Adrenal gland (tissue), 12 donors: ENCODE data around the gene TXLNB. TPM values are rescaled to one million over a fixed set of nuclear protein-coding genes. Genes with fewer than 3 reads are reported as not detected.
"Not testable (repeated sequence)": the region's sequence is repeated elsewhere in the genome, so short reads cannot be mapped to it uniquely, and the experiment has no call there.

ENCODE experiments used
- DNase-seq, 7 donors: peaks; one replicate each; pipeline ENCODE4 v3.0.0-alpha.2; 2019 to 2020
- H3K27ac ChIP-seq, 5 donors: fragments of 200-600 bp; sonication (generic) in 4 of 5; 1 replicate in 3 of 5; 2 replicates in 2 of 5; pipeline versions ENCODE4 v1.5.1 to v1.8.0; 2016 to 2020; ENCODE audit warnings: mild to moderate bottlenecking in 1 of 5
- H3K27me3 ChIP-seq: fragments of 200-600 bp; 2 replicates; pipeline ENCODE4 v1.8.0; 2021
- H3K36me3 ChIP-seq, 2 donors: fragments of 200-600 bp; replicated peaks in 1 of 2; 1 replicate in 1 of 2; 2 replicates in 1 of 2; pipeline versions ENCODE4 v1.5.1 to v1.8.0; 2018 to 2022
- H3K4me1 ChIP-seq, 2 donors: fragments of 200-600 bp; replicated peaks in 1 of 2; 1 replicate in 1 of 2; 2 replicates in 1 of 2; pipeline versions ENCODE4 v1.5.1 to v1.8.0; 2018 to 2021
- H3K4me3 ChIP-seq, 4 donors: fragments of 200-600 bp; sonication (generic) in 3 of 4; one replicate each; pipeline ENCODE4 v1.5.1; 2016 to 2018
- H3K9me3 ChIP-seq, 3 donors: fragments of 200-600 bp; sonication (generic) in 1 of 3; replicated peaks in 1 of 3; 1 replicate in 2 of 3; 2 replicates in 1 of 3; pipeline versions ENCODE4 v1.5.1 to v1.8.0; 2016 to 2021
- CTCF ChIP-seq, 6 experiments: fragments of 450-650 bp in 4 of 6; fragments of 200-600 bp in 2 of 6; sonication (generic) in 1 of 6; IDR thresholded peaks; 1 replicate in 5 of 6; 2 replicates in 1 of 6; pipeline versions ENCODE4 v1.5.1 to v1.8.0; 2016 to 2021; ENCODE audit warnings: antibody characterized with exemption in 6 of 6, mild to moderate bottlenecking in 2 of 6, moderate library complexity in 1 of 6
- POLR2A ChIP-seq, 2 donors: fragments of 450-650 bp; IDR thresholded peaks; one replicate each; pipeline ENCODE4 v1.6.1; 2017; ENCODE audit warnings: antibody characterized with exemption in 2 of 2, mild to moderate bottlenecking in 2 of 2, moderate library complexity in 1 of 2
- WGBS, 4 donors: extraction: QIAGEN DNeasy Blood & Tissue Kit in 2 of 4; methylation state at CpG; one replicate each; pipeline versions ENCODE4 v1.1.5 to v1.1.7; 2013 to 2017; 5-methylcytosine and 5-hydroxymethylcytosine counted together
- intact Hi-C, 2 donors: fragments of 100-400 bp; cut with DNase I; formaldehyde crosslinking; loops; one replicate each; pipeline versions ENCODE4 v1.14.1 to v1.15.0; 2022 to 2023
- polyA plus RNA-seq, 3 donors: library from polyadenylated mRNA; stranded (reverse); fragments of 200-250 nt in 2 of 3; fragments of 350-450 nt in 1 of 3; fragmentation: Illumina TruSeq in 1 of 3; extraction: RNeasy Lipid Tissue Mini Kit (QIAGEN cat#74804) in 1 of 3; gene quantifications; one replicate each; pipeline ENCODE4 v1.2.3, GENCODE V29; 2013 to 2014
- total RNA-seq, 9 donors: library from RNA; depleted of rRNA in 4 of 9; stranded (reverse); fragments of >200 nt in 4 of 9; fragments of 120-200 nt in 1 of 9; fragmentation: NEBNext Ultra II Directional in 1 of 9; extraction: Animal tissue kit (Norgen Biotek cat#: 25700) in 1 of 9; gene quantifications; one replicate each; pipeline versions ENCODE4 v1.1.0 to v1.2.4, GENCODE V29; 2013 to 2023
- donor health status: healthy with polysubstance abuse.
- donor health status: Bipolar disorder and iron deficiency.
- donor health status: DM: yes; HTN: yes; CAD: no.
- donor health status: DM: no; HTN: no; CAD: no.
- donor health status: DM: no; HTN: no; CAD: no.
- donor health status: DM: yes; HTN: yes; CAD: no.

Gene TXLNB
- total and polyA plus RNA-seq, 12 donors = 0.25 to 9.5 (median 2.2) TPM

- intact Hi-C loops = no loop called here
- TF ChIP-seq CTCF (IDR thresholded peaks at IDR 0.05) = no peak
- no peak for TF ChIP-seq POLR2A (IDR thresholded peaks at IDR 0.05)
- no peaks in the 10 kb centered on the region for H3K4me1 ChIP-seq
- DNase-seq = peak in 4 of 7 donors; percentile 21 to 34 (median 33)
- no peak overlapping the region for H3K4me3 ChIP-seq
- H3K36me3 ChIP-seq = no peaks in the 10 kb centered on the region
- H3K9me3 ChIP-seq = no peaks in the 10 kb centered on the region
- no peaks in the 10 kb centered on the region for H3K27me3 ChIP-seq
- WGBS, 4 donors = 46 to 55% (median 51%) methylated on average over 2 of the region's 2 CpGs
- H3K27ac ChIP-seq = peak overlapping the region in 1 of 5 donors; percentile 1
These were observed 51.4 kb downstream of the TXLNB start for GRCh38 chr6:139240161-139241010.

- H3K9me3 ChIP-seq = no peaks in the 10 kb centered on the region
- TF ChIP-seq CTCF (IDR thresholded peaks at IDR 0.05) (no peak), POLR2A (IDR thresholded peaks at IDR 0.05) (no peak)
- 70 to 79% (median 74%) methylated on average over 10 of the region's 10 CpGs for WGBS, 4 donors
- H3K4me1 ChIP-seq = no peaks in the 10 kb centered on the region
- no peak for DNase-seq
- no peaks in the 10 kb centered on the region for H3K36me3 ChIP-seq
- intact Hi-C loops = no loop called here
- H3K4me3 ChIP-seq = no peak overlapping the region
- H3K27ac ChIP-seq = no peak overlapping the region
- H3K27me3 ChIP-seq = no peaks in the 10 kb centered on the region
These were observed 52.7 kb downstream of the TXLNB start for GRCh38 chr6:139239064-139239463.

GRCh38 chr6:139236105-139236504, 55.7 kb downstream of the TXLNB start:
- no peak for DNase-seq
- H3K27me3 ChIP-seq = no peaks in the 10 kb centered on the region
- 82 to 91% (median 88%) methylated on average over 3 to 5 of the region's 5 CpGs for WGBS, 4 donors
- H3K36me3 ChIP-seq = no peaks in the 10 kb centered on the region
- TF ChIP-seq POLR2A (IDR thresholded peaks at IDR 0.05) = no peak
- H3K4me1 ChIP-seq = no peaks in the 10 kb centered on the region
- H3K9me3 ChIP-seq = no peaks in the 10 kb centered on the region
- intact Hi-C loops = no loop called here
- H3K27ac ChIP-seq = no peak overlapping the region
- no peak overlapping the region for H3K4me3 ChIP-seq

GRCh38 chr6:139235661-139236060, 56.1 kb downstream of the TXLNB start:
- H3K4me1 ChIP-seq = no peaks in the 10 kb centered on the region
- TF ChIP-seq CTCF (IDR thresholded peaks at IDR 0.05) = no peak
- TF ChIP-seq POLR2A (IDR thresholded peaks at IDR 0.05) = no peak
- H3K27ac ChIP-seq = no peak overlapping the region
- no peaks in the 10 kb centered on the region for H3K27me3 ChIP-seq
- WGBS, 4 donors = 92 to 96% (median 95%) methylated on average over 12 of the region's 12 CpGs
- DNase-seq = no peak
- no peak overlapping the region for H3K4me3 ChIP-seq
- no peaks in the 10 kb centered on the region for H3K9me3 ChIP-seq
- intact Hi-C loops = no loop called here
- no peaks in the 10 kb centered on the region for H3K36me3 ChIP-seq

- intact Hi-C loops, H3K27me3 ChIP-seq, H3K4me1 ChIP-seq, H3K4me3 ChIP-seq, H3K9me3 ChIP-seq, DNase-seq, H3K27ac ChIP-seq, H3K36me3 ChIP-seq: not testable (repeated sequence)
- WGBS, 4 donors = 80 to 87% (median 83%) methylated on average over 2 of the region's 2 CpGs
These were observed 57.6 kb downstream of the TXLNB start for GRCh38 chr6:139234193-139234592.
